HepG2 (cell line): ENCODE data around the gene MRS2. TPM values are rescaled to one million over a fixed set of nuclear protein-coding genes. Genes with fewer than 3 reads are reported as not detected.
A peak's percentile ranks its signal among the peaks of the same experiment; 100 is the strongest.

Source experiments
- AGO1 ChIP-seq: fragments of 200-400 bp; formaldehyde crosslinking; IDR thresholded peaks from 2 replicates; pipeline ENCODE4 v1.6.1; 2017; ENCODE audit warnings: mild to moderate bottlenecking, low read depth, low read length, moderate library complexity; ENCODE audit not compliant: poor library complexity, severe bottlenecking
- AKAP8 ChIP-seq: sonication (generic); formaldehyde crosslinking; IDR thresholded peaks from 2 replicates; pipeline ENCODE4 v1.5.1; 2020; ENCODE audit warnings: mild to moderate bottlenecking, missing genetic modification reagents
- CENPT ChIP-seq: sonication (generic); formaldehyde crosslinking; IDR thresholded peaks from 2 replicates; pipeline ENCODE4 v1.8.0; 2022; ENCODE audit warnings: low read depth, mild to moderate bottlenecking, moderate library complexity, missing genetic modification reagents
- FOXJ3 ChIP-seq: sonication (generic); formaldehyde crosslinking; IDR thresholded peaks from 2 replicates; pipeline ENCODE4 v1.4.0; 2020; ENCODE audit warnings: missing genetic modification reagents, mild to moderate bottlenecking, borderline replicate concordance
- FOXP1 ChIP-seq, 2 experiments: fragments of 450-650 bp in 1 of 2; IDR thresholded peaks; 2 replicates each; pipeline ENCODE4 v1.6.1; 2017 to 2018; ENCODE audit warnings: antibody characterized with exemption in 1 of 2
- HDAC6 ChIP-seq: fragments of 200-600 bp; sonication (generic); IDR thresholded peaks from 2 replicates; pipeline ENCODE4 v1.7.0; 2017; ENCODE audit warnings: mild to moderate bottlenecking, antibody characterized with exemption, low read length, low read depth
- KDM1A ChIP-seq: IDR thresholded peaks from 2 replicates; pipeline ENCODE4 v1.6.1; 2016; ENCODE audit warnings: missing compliant biosample characterization
- MAF1 ChIP-seq: sonication (generic); formaldehyde crosslinking; IDR thresholded peaks from 2 replicates; pipeline ENCODE4 v1.5.0; 2020; ENCODE audit warnings: missing genetic modification reagents, borderline replicate concordance
- MAFK ChIP-seq, 2 experiments: IDR thresholded peaks in 1 of 2; conservative IDR thresholded peaks in 1 of 2; 2 replicates each; pipeline ENCODE4 v1.6.1; 2011; ENCODE audit warnings: improper control_type of control experiment in 2 of 2, low read length in 2 of 2
- MXD4 ChIP-seq: IDR thresholded peaks from 2 replicates; pipeline ENCODE4 v1.6.1; 2016; ENCODE audit warnings: mild to moderate bottlenecking, missing biosample characterization, missing genetic modification reagents
- ONECUT2 ChIP-seq: sonication (generic); formaldehyde crosslinking; IDR thresholded peaks from 2 replicates; pipeline ENCODE4 v1.4.0; 2020; ENCODE audit warnings: missing genetic modification reagents
- PHF20 ChIP-seq: sonication (generic); formaldehyde crosslinking; IDR thresholded peaks from 2 replicates; pipeline ENCODE4 v1.5.0; 2020; ENCODE audit warnings: mild to moderate bottlenecking, missing genetic modification reagents
- PRPF4 ChIP-seq: fragments of 200-400 bp; formaldehyde crosslinking; IDR thresholded peaks from 2 replicates; pipeline ENCODE4 v1.6.1; 2016; ENCODE audit warnings: low read length, low read depth; ENCODE audit not compliant: poor library complexity, severe bottlenecking
- RARG ChIP-seq: sonication (generic); formaldehyde crosslinking; IDR thresholded peaks from 2 replicates; pipeline ENCODE4 v1.4.0; 2020; ENCODE audit warnings: low read depth, mild to moderate bottlenecking, missing genetic modification reagents
- SSRP1 ChIP-seq: IDR thresholded peaks from 2 replicates; pipeline ENCODE4 v1.6.1; 2016; ENCODE audit warnings: control low read depth
- YY1 ChIP-seq: IDR thresholded peaks from 2 replicates; pipeline ENCODE4 v1.6.1; 2011; ENCODE audit warnings: low read length, low read depth, moderate library complexity, mild to moderate bottlenecking; ENCODE audit not compliant: insufficient read depth, insufficient replicate concordance
- ZNF12 ChIP-seq: sonication (generic); formaldehyde crosslinking; IDR thresholded peaks from 2 replicates; pipeline ENCODE4 v1.5.0; 2020; ENCODE audit warnings: missing genetic modification reagents
- ZNF121 ChIP-seq: sonication (generic); formaldehyde crosslinking; IDR thresholded peaks from 2 replicates; pipeline ENCODE4 v1.5.0; 2020; ENCODE audit warnings: mild to moderate bottlenecking, missing genetic modification reagents
- ZNF143 ChIP-seq: sonication (generic); formaldehyde crosslinking; IDR thresholded peaks from 2 replicates; pipeline ENCODE4 v1.4.0; 2020; ENCODE audit warnings: missing genetic modification reagents
- ZNF441 ChIP-seq: sonication (generic); formaldehyde crosslinking; IDR thresholded peaks from 2 replicates; pipeline ENCODE4 v1.7.0; 2021; ENCODE audit warnings: missing genetic modification reagents, borderline replicate concordance
- ZNF768 ChIP-seq: sonication (generic); formaldehyde crosslinking; IDR thresholded peaks from 2 replicates; pipeline ENCODE4 v1.4.0; 2020; ENCODE audit warnings: missing genetic modification reagents
- ZNF788 ChIP-seq: sonication (generic); formaldehyde crosslinking; IDR thresholded peaks from 2 replicates; pipeline ENCODE4 v1.5.0; 2020; ENCODE audit warnings: mild to moderate bottlenecking, missing genetic modification reagents, borderline replicate concordance
- ZSCAN22 ChIP-seq: sonication (generic); formaldehyde crosslinking; IDR thresholded peaks from 2 replicates; pipeline ENCODE4 v1.4.0; 2020; ENCODE audit warnings: mild to moderate bottlenecking, missing genetic modification reagents
- polyA plus RNA-seq, 8 experiments: library from polyadenylated mRNA; depleted of rRNA in 3 of 8; stranded (reverse) in 7 of 8; unstranded in 1 of 8; fragments of >200 nt; fragmentation: Illumina TruSeq in 4 of 8; extraction: Trizol in 4 of 8; gene quantifications; 2 replicates each; pipeline versions ENCODE4 v1.2.1 to v1.2.3, GENCODE V29; 2011 to 2016; ENCODE audit warnings: low read depth in 4 of 8, missing spikeins in 1 of 8, mixed read lengths in 1 of 8; ENCODE audit not compliant: insufficient read depth in 1 of 8
- total RNA-seq, 5 experiments: library from RNA; depleted of rRNA; stranded (reverse); fragments of >200 nt; fragmentation: Illumina TruSeq; extraction: Trizol; gene quantifications; 2 replicates each; pipeline ENCODE4 v1.2.3, GENCODE V29; 2016; ENCODE audit warnings: low read depth in 1 of 5
- TF ChIP-seq, protein P1 (sequence below): sonication (generic); formaldehyde crosslinking; IDR thresholded peaks from 2 replicates; pipeline ENCODE4 v1.9.0; 2021; ENCODE audit warnings: missing genetic modification reagents, borderline replicate concordance
- TF ChIP-seq, protein P2 (sequence below): sonication (generic); formaldehyde crosslinking; conservative IDR thresholded peaks from 2 replicates; pipeline ENCODE4 v1.8.0; 2022; ENCODE audit warnings: mild to moderate bottlenecking, moderate library complexity, missing genetic modification reagents
- TF ChIP-seq, protein P3 (sequence below): sonication (generic); formaldehyde crosslinking; IDR thresholded peaks from 2 replicates; pipeline ENCODE4 v1.8.1; 2022; ENCODE audit warnings: mild to moderate bottlenecking, missing genetic modification reagents

Gene MRS2
- total and polyA plus RNA-seq, 2 of the 13 experiments (the other 11 are each of a cell fraction or from before 2014, with no cell fraction given): 31.1 to 83.8 TPM

DNA sequence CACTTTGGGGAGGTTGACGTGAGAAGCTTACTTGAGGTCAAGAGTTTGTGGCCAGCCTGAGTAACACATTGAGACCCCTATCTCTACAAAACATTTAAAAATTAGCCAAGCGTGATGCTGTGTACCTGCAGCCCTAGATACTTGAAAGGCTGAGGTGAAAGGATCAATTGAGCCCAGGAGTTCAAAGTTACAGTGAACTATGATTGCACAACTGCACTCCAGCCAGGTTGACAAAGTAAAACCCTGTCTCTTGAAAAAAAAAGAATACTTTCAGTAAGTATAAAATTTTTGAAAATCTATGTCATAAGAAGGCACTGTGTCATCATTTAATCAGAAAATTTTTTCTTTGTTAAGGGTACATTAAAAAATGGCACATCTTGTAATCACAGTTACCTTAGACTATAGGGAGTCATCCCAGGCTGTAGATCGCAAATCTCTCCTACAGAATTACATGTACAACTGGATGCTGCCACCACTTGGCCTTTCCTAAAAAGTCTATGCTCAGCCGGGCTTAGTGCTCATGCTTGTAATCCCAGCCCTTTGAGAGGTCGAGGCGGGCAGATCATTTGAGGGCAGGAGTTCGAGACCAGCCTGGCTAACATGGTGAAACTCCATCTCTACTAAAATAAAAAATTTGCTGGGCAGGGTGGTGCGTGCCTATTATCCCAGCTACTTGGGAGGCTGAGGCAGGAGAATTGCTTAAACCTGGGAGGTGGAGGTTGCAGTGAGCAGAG lies 17.0 kb upstream of the MRS2 start (continued):
- TF ChIP-seq, protein P1, sequence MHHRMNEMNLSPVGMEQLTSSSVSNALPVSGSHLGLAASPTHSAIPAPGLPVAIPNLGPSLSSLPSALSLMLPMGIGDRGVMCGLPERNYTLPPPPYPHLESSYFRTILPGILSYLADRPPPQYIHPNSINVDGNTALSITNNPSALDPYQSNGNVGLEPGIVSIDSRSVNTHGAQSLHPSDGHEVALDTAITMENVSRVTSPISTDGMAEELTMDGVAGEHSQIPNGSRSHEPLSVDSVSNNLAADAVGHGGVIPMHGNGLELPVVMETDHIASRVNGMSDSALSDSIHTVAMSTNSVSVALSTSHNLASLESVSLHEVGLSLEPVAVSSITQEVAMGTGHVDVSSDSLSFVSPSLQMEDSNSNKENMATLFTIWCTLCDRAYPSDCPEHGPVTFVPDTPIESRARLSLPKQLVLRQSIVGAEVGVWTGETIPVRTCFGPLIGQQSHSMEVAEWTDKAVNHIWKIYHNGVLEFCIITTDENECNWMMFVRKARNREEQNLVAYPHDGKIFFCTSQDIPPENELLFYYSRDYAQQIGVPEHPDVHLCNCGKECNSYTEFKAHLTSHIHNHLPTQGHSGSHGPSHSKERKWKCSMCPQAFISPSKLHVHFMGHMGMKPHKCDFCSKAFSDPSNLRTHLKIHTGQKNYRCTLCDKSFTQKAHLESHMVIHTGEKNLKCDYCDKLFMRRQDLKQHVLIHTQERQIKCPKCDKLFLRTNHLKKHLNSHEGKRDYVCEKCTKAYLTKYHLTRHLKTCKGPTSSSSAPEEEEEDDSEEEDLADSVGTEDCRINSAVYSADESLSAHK: no peak
- TF ChIP-seq HDAC6 (no peak), ZNF441 (CRISPR knock-in tag) (peak; percentile 18; the same call in 1 of the 2 replicates), RARG (CRISPR knock-in tag) (no peak), ONECUT2 (CRISPR knock-in tag) (peak; percentile 90), MAF1 (CRISPR knock-in tag) (no peak), YY1 (no peak), ZSCAN22 (0 out of 2 replicates have a peak, but pooled peaks have one; percentile 61), PHF20 (CRISPR knock-in tag) (no peak), AKAP8 (CRISPR knock-in tag) (no peak), ZNF12 (CRISPR knock-in tag) (peak; percentile 67; the same call in 1 of the 2 replicates), ZNF143 (CRISPR knock-in tag) (no peak), PRPF4 (no peak), KDM1A (CRISPR knock-in tag) (peak; percentile 87), ZNF121 (no peak), MAFK (conservative IDR thresholded peaks at IDR 0.05 in 1 of 2, IDR thresholded peaks at IDR 0.05 in 1 of 2; ENCODE audit: low read length in 2 of 2) (0 out of 4 replicates have a peak, but pooled peaks of 1 of the 2 experiments have one; percentile 0), AGO1 (no peak), MXD4 (no peak), FOXJ3 (CRISPR knock-in tag) (peak; percentile 94; the same call in 1 of the 2 replicates), ZNF768 (CRISPR knock-in tag) (no peak), SSRP1 (CRISPR knock-in tag) (peak; percentile 40; the same call in 1 of the 2 replicates), FOXP1 (IDR thresholded peaks at IDR 0.05) (no peak), FOXP1 (CRISPR knock-in tag; IDR thresholded peaks at IDR 0.05) (peak; percentile 93), CENPT (CRISPR knock-in tag) (no peak), ZNF788 (CRISPR knock-in tag) (peak; percentile 18; the same call in 1 of the 2 replicates)
- TF ChIP-seq, protein P2, sequence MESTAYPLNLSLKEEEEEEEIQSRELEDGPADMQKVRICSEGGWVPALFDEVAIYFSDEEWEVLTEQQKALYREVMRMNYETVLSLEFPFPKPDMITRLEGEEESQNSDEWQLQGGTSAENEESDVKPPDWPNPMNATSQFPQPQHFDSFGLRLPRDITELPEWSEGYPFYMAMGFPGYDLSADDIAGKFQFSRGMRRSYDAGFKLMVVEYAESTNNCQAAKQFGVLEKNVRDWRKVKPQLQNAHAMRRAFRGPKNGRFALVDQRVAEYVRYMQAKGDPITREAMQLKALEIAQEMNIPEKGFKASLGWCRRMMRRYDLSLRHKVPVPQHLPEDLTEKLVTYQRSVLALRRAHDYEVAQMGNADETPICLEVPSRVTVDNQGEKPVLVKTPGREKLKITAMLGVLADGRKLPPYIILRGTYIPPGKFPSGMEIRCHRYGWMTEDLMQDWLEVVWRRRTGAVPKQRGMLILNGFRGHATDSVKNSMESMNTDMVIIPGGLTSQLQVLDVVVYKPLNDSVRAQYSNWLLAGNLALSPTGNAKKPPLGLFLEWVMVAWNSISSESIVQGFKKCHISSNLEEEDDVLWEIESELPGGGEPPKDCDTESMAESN (CRISPR knock-in tag): 0 out of 2 replicates have a peak, but pooled peaks have one; percentile 15
- TF ChIP-seq, protein P3, sequence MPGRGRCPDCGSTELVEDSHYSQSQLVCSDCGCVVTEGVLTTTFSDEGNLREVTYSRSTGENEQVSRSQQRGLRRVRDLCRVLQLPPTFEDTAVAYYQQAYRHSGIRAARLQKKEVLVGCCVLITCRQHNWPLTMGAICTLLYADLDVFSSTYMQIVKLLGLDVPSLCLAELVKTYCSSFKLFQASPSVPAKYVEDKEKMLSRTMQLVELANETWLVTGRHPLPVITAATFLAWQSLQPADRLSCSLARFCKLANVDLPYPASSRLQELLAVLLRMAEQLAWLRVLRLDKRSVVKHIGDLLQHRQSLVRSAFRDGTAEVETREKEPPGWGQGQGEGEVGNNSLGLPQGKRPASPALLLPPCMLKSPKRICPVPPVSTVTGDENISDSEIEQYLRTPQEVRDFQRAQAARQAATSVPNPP (CRISPR knock-in tag): peak; percentile 70; the same call in 1 of the 2 replicates
